ENCODE data around the gene KCNQ1OT1.

GRCh38 chr11:2729841-2730240, 30.0 kb upstream of the KCNQ1OT1 start:
- TF ChIP-seq CTCF (IDR thresholded peaks at IDR 0.05; ENCODE audit: low read length) (no peak), EZH2 (IDR thresholded peaks at IDR 0.05; ENCODE audit: borderline replicate concordance, low read length) (no peak)

All from OCI-LY1 (cell line).